Measurements from ENCODE around the gene ZFYVE9. TPM values are rescaled to one million over a fixed set of nuclear protein-coding genes. Genes with fewer than 3 reads are reported as not detected.

Gene ZFYVE9
- total and polyA plus RNA-seq, 2 of the 13 experiments (the other 11 are each of a cell fraction or from before 2014, with no cell fraction given) = 9.2 to 19.8 TPM

GRCh38 chr1:52098139-52098871 lies 43.6 kb upstream of the ZFYVE9 start (continued):
- no peak for TF ChIP-seq LCORL (IDR thresholded peaks at IDR 0.05)
- TF ChIP-seq LCORL (CRISPR knock-in tag; IDR thresholded peaks at IDR 0.05) = no peak
- no peak for TF ChIP-seq TBP (CRISPR knock-in tag; IDR thresholded peaks at IDR 0.05)
- TF ChIP-seq ZNF777 (CRISPR knock-in tag; IDR thresholded peaks at IDR 0.05) = no peak
- TF ChIP-seq ZNF24 (IDR thresholded peaks at IDR 0.05) = 0 out of 2 replicates have a peak, but pooled peaks have one; percentile 25
- no peak for TF ChIP-seq ZNF432 (CRISPR knock-in tag; IDR thresholded peaks at IDR 0.05; ENCODE audit: borderline replicate concordance)
- no peak for TF ChIP-seq ZC3H4 (CRISPR knock-in tag; IDR thresholded peaks at IDR 0.05; ENCODE audit: borderline replicate concordance)
- TF ChIP-seq RBM39 (IDR thresholded peaks at IDR 0.05; ENCODE audit: low read depth, low read length, poor library complexity, severe bottlenecking) = no peak
- no peak for TF ChIP-seq CBX2 (IDR thresholded peaks at IDR 0.05; ENCODE audit: low read depth, low read length)
- no peak for TF ChIP-seq CBX2 (CRISPR knock-in tag; IDR thresholded peaks at IDR 0.05; ENCODE audit: low read depth)
- TF ChIP-seq ZBTB7A (CRISPR knock-in tag; IDR thresholded peaks at IDR 0.05) = no peak
- no peak for TF ChIP-seq HIVEP1 (CRISPR knock-in tag; IDR thresholded peaks at IDR 0.05)
- TF ChIP-seq ZNF619 (CRISPR knock-in tag; IDR thresholded peaks at IDR 0.05) = no peak
- TF ChIP-seq AHDC1 (CRISPR knock-in tag; IDR thresholded peaks at IDR 0.05; ENCODE audit: borderline replicate concordance) = peak; percentile 78; the same call in 1 of the 2 replicates
- TF ChIP-seq KDM2A (CRISPR knock-in tag; IDR thresholded peaks at IDR 0.05; ENCODE audit: borderline replicate concordance, low read depth) = 0 out of 2 replicates have a peak, but pooled peaks have one; percentile 44
- no peak for TF ChIP-seq YY1 (IDR thresholded peaks at IDR 0.05; ENCODE audit: insufficient read depth, insufficient replicate concordance, low read depth, low read length)
- no peak for TF ChIP-seq PAX8 (CRISPR knock-in tag; IDR thresholded peaks at IDR 0.05; ENCODE audit: borderline replicate concordance)
- no peak for TF ChIP-seq ZFP62 (CRISPR knock-in tag; IDR thresholded peaks at IDR 0.05)
- TF ChIP-seq ZMAT3 (CRISPR knock-in tag; conservative IDR thresholded peaks at IDR 0.05) = no peak
- 0 out of 2 replicates have a peak, but pooled peaks have one; percentile 9 for TF ChIP-seq FOXP1 (IDR thresholded peaks at IDR 0.05)
- peak; percentile 90 for TF ChIP-seq FOXP1 (CRISPR knock-in tag; IDR thresholded peaks at IDR 0.05)
- TF ChIP-seq ZFP36L1 (CRISPR knock-in tag; IDR thresholded peaks at IDR 0.05) = no peak
- TF ChIP-seq FUBP1 (CRISPR knock-in tag; IDR thresholded peaks at IDR 0.05; ENCODE audit: borderline replicate concordance) = no peak
- TF ChIP-seq ETV6 (CRISPR knock-in tag; conservative IDR thresholded peaks at IDR 0.05) = no peak
- TF ChIP-seq TSC22D2 (CRISPR knock-in tag; IDR thresholded peaks at IDR 0.05; ENCODE audit: borderline replicate concordance) = no peak
- TF ChIP-seq NFYB (CRISPR knock-in tag; IDR thresholded peaks at IDR 0.05) = no peak

Measured in HepG2 (cell line).